Activated CD4-positive, alpha-beta T cell treated with anti-CD3 and anti-CD28 coated beads for 48 hours (primary cell): ENCODE data around the gene CLPTM1L.
"Not testable (repeated sequence)": the region's sequence is repeated elsewhere in the genome, so short reads cannot be mapped to it uniquely, and the experiment has no call there.

Experiments used
- DNase-seq: peaks from one replicate; pipeline ENCODE4 v3.0.0-alpha.2; 2020

CLPTM1L gene

DNA sequence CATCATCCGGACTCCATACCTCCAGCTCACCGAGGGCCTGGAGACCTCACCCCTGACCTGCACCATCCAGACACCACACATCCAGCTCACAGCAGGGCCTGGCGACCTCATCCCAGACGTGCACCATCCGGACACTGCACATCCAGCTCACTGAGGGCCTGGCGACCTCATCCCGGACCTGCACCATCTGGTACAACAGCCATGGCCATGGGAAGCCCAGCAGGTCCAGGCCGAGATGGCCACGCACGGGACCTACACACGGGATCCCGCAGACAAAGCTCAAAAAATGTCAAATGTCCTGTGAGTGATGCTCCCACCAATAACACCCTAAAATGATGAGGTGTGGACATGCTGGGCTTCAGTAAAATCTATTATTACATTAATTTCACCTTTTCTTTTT lies 59.8 kb downstream of the CLPTM1L start:
- no peak for DNase-seq

DNA sequence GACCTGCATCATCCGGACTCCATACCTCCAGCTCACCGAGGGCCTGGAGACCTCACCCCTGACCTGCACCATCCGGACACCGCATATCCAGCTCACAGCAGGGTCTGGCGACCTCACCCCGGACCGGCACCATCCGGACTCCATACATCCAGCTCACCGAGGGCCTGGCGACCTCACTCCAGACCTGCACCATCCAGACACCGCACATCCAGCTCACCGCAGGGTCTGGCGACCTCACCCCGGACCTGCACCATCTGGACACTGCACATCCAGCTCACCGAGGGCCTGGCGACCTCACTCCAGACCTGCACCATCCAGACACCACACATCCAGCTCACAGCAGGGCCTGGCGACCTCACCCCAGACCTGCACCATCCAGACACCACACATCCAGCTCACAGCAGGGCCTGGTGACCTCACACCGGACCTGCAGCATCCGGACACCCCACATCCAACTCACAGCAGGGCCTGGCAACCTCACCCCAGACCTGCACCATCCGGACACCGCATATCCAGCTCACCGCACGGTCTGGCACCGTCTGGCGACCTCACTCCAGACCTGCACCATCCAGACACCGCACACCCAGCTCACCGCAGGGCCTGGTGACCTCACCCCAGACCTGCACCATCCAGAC lies 60.4 kb downstream of the CLPTM1L start:
- DNase-seq: not testable (repeated sequence)

DNA sequence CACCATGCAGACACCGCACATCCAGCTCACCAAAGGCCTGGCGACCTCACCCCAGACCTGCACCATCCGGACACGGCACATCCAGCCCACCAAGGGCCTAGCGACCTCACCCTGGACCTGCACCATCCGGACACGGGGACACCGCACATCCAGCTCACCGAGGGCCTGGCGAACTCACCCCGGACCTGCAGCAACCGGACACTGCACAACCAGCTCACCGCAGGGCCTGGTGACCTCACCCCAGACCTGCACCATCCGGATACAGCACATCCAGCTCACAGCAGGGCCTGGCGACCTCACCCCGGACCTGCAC lies 61.2 kb downstream of the CLPTM1L start:
- not testable (repeated sequence) for DNase-seq

DNA sequence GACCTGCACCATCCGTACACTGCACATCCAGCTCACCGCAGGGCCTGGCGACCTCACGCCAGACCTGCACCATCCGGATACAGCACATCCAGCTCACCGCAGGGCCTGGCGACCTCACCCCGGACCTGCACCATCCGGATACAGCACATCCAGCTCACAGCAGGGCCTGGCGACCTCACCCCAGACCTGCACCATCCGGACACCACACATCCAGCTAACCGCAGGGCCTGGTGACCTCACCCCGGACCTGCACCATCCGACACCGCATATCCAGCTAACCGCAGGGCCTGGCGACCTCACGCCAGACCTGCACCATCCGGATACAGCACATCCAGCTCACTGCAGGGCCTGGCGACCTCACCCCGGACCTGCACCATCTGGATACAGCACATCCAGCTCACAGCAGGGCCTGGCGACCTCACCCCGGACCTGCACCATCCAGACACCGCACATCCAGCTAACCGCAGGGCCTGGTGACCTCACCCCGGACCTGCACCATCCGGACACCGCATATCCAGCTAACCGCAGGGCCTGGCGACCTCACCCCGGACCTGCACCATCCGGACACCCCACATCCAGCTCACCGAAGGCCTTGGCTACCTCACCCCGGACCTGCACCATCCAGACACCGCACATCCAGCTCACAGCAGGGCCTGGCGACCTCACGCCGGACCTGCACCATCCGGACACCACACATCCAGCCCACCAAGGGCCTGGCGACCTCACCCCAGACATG lies 61.7 kb downstream of the CLPTM1L start:
- not testable (repeated sequence) for DNase-seq

DNA sequence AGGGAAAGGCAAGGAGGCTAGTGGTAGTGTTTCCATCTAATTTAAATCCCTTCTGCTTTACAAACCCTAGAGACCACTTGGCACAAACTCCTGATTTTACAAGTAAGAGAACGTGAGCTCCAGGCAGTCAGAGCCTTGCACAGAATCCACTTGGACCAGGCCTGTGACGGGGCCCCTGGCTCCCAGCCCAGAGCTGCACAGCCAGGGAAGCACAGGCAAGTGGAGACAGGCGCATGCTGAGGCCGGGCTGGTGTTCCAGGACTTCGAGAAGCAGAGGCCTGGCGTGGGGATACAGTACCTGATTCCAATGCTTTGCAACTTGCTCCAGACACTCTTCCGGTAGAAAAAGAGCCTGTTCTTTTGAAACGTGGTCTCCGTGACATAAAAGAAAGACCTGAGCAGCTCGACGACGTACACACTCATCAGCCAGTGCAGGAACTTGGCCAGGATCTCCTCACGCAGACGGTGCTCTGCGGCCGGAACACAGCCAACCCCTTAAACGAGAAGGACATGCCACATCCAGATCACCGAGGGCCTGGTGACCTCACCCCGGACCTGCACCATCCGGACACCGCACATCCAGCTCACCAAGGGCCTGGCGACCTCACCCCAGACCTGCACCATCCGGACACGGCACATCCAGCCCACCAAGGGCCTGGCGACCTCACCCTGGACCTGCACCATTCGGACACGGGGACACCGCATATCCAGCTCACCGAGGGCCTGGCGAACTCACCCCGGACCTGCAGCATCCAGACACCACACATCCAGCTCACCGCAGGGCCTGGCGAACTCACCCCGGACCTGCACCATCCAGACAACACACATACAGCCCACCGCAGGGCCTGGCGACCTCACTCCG lies 62.5 kb downstream of the CLPTM1L start:
- no peak for DNase-seq

DNA sequence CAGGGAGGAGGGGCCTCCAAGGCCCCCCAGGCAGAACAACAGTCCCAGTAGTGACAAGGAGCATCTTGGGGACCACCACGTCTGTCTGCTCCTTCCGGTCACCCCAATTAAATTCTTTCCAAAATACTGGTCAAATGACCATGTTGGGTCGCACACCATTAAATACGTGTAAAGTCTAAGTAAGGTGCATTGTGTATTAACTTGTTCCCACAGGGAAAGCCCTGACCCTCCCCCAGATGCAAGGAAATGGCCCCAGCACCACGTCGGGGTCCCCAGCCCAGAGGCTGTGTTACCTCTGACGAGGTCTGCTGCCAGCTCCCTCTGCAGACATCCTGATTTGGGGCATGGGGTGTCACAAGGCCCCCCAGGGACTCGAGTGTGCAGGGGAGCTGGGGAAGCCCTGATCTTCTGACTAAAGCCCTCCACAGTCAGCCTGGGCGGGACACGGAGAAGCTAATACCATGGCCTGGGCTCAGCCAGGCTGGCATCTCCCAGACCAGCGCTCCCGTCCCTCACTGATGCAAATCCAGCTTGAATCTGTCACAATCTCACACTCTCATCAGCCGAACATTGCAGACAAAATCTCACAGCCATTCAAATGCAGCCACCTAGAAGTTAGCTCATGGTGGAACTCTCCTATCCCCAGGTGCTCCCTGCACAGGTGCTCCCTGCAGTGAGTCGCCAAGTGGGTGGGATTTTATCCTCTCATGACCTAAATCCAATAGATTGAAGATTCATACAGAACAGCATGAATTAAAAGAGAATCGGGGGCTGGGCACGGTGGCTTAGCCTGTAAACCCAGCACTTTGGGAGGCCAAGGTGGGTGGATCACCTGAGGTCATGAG lies 63.6 kb downstream of the CLPTM1L start:
- no peak for DNase-seq

DNA sequence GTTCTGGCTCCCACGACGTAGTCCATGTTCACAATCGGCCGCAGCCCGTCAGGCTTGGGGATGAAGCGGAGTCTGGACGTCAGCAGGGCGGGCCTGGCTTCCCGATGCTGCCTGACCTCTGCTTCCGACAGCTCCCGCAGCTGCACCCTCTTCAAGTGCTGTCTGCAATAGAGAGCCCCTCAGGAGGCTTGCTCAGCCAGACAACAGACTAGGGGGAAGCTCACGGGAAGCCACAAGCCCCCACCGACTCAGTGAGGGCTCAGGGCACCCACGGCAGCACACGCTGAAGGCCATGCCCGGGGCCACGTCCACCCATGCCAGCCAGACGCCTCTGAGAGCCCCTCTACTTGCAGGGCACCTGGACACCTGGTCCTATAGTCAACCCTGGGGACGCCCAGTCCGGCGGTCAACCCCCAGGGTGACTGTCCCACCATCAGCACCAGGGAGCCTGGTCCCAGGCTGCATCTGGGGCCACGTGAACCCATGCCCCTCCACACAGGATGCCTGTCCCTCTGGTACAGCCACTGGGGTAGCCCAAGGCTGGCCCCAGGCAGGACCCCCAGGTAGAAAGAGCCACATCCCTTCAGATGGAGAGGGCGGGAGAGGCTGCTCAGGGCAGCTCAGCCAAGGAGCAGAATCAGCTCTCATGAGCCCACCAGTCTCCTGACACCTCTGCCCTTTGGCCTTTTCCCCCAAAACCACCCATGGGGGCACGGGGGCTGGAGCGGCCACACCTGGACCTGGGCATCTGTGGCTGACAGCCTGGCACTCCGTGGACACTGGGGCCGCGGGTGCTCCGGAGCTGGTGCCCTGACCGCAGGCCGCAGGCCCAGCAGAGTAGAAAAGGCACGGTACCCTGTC lies 64.5 kb downstream of the CLPTM1L start:
- DNase-seq: no peak

DNA sequence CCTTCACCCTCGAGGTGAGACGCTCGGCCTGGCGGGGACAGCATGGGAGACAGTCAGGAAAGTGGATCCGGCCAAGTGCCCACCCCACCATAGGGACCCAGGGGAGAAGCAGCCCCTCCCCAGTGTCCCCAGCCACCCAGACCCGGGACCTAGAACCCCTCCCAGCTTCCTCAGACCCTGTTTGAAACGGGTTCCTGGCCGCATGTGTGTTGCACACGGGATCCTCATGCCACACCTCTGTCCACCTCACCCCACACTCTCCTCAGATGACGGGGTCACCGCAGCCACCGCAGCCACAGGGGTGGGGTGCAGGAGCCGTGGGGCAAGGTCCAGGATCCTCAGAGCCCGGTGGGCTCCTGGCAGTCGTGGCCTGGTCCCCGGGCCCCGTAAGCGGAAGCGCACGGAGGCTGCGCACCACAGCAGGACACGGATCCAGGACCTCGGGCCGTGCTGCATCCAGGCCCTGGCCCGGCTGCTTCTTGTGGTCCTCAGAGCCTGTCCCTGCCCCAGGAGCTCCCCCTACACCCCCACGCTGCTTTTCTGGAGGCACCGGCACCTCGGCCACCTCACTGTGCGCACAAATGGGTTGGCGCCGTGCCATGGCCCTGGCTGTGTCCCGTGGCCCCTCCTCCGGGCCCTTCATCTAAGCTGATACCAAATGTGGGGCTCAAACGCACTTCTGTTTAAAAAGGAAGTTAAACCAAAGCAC lies 65.3 kb downstream of the CLPTM1L start:
- no peak for DNase-seq

DNA sequence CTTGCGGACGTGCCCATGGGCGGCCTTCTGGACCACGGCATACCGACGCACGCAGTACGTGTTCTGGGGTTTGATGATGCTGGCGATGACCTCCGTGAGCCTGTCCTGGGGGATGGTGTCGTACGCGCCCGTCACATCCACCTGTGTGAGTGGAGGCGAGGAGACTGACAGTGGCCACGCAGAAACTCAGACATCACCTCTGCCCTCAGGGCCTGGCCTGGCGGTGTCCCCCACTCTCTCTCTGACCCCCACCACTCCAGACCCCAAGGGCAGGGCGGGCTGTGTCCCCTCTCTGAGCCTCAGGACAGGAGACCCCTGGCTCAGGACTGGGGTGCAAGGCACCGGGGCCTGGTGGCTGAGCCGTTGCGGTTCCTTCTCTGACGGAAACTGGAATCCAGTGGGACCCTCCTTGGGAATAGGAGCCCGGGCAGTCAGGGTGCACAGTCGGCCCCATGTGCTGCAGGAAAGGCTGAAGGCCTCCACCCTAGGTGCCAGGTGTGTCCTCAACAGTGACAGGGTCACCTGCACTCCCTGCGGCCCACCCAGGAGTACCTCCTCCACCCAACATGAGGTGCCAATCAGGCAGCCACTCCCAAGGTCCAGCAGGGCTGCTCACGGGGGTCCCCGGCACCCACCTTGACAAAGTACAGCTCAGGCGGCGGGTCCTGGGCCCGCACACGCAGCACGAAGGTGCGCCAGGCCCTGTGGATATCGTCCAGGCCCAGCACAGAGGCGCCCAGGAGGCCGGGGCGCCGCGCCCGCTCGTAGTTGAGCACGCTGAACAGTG lies 66.0 kb downstream of the CLPTM1L start:
- DNase-seq: no peak

DNA sequence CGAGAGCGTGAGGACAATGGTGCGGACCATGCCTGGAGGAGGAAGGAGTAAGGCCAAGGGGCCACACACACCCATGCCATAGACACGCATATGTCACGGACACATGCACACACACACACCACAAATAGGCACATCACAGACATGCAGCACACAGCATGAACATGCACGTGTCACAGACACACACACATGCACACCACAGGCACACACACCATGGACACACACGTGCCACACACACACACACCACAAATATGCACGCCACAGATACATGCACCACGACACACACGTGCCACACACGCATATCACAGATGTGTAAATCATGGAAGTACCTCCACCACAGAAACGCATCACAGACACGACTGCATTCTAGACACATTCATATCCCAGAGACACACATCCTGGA lies 66.7 kb downstream of the CLPTM1L start:
- no peak for DNase-seq

DNA sequence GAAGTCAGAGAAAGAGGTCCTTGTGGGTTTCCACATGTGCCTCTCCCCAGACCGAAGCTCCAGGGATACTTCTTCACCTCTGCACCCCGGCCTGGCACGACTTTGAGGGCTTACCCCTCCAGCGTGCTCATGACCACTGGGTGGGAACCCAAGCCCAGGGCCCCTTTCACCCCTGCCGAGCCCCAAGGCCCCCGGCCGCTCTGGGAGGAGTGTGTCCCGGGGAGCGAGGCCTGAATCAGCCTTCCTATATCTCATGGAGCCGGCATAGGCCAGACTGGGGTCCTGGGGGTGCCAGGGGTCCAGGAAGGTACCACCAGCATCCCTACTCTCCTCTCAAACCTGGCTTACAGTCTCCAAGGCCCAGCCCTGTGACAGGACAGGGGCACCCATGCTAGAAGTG lies 67.1 kb downstream of the CLPTM1L start:
- no peak for DNase-seq

DNA sequence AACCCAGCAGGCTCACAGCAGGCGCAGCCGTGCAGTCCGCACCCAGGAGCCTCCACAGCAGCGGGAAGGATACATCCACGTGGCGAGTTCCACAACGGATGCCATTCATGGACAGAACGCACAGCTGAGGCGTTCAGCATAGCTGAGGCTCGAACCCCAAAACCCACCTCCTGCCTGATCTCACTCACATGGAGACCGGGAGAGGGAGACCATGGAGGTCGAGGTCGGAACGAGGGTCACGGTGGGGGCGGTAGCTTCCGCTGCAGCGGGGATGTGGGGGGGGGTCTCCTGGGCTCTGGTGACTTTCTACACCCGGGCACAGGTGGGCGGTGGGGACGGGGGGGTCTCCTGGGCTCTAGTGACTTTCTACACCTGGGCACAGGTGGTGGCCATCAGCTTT lies 67.6 kb downstream of the CLPTM1L start:
- DNase-seq: no peak

DNA sequence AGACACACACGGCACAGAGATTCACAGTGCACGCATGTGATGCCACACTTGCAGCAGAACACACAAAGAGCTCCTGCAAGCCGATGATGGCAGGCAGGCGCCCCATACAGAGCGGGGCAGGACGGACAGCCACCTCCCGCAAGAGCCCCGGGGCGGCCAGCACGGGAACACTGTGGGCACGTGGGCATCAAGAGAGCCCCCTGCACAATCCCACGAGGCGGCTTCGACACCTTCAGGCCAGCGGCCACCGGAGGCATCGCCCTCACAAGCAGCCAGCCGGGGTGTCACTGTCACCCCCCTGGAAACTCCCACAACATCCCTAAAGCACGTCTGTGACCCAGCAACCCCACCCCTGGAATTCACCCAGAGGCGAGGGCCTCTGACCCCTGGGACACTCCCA lies 68.0 kb downstream of the CLPTM1L start:
- DNase-seq: no peak

DNA sequence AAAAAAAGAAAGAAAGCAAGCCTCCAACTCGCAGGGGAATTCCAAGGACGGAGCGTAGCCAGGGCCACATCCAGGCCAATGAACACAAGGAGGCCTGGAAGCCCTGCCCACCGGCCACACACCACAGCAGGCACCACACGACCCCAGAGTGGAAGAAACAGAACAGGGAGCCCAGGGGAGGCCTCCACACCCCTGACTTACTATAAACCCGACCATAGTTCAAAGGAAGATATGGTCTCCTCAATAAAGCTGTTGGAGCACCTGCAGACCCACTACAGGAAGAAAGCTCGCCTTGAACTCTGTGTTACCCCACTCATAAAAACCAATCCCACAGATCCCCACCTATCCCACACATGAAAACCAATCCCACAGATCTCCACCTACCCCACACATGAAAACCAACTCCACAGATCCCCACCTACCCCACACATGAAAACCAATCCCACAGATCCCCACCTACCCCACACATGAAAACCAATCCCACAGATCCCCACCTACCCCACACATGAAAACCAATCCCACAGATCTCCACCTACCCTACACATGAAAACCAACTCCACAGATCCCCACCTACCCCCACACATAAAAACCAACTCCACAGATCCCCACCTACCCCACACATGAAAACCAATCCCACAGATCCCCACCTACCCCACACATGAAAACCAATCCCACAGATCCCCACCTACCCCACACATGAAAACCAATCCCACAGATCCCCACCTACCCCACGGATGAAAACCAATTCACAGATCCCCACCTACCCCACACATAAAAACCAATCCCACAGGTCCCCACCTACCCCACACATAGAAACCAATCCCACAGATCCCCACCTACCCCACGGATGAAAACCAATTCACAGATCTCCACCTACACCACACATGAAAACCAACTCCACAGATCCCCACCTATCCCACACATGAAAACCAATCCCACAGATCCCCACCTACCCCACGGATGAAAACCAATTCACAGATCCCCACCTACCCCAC lies 69.2 kb downstream of the CLPTM1L start:
- not testable (repeated sequence) for DNase-seq

DNA sequence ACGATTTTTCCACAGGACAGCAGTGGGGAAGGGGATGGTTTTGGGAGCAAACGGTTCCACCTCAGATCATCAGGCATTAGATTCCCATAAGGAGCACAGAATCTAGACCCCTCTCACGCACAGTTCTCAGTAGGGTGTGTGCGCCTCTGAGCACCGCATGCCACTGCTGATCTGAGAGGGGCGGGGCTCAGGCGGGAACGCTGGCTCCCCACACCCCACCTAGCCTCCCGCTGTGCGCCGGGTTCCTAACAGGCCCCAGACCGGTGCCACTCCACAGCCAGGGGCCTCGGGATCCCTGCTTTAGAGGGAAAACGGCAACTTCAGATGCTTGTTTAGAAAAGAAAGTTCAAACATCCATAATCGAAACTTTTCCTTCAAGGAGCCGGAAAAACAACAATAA lies 70.4 kb downstream of the CLPTM1L start:
- DNase-seq: no peak

DNA sequence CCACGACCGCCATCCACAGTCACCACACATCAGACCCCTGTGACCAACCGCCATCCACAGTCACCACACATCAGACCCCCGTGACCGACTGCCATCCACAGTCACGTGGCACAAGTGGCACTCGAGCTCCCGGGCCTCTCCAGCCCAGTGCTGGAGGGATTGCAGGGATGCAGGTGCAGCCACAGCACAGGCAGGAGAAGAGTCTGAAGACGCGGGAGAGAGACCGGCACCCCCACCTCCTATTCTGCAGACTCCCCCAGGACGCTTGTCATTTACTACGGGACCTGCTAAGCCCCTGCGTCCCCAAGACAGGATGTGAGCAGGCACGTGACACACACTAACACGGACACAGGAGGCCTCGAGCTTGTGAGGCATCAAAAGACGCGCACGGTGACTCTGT lies 71.2 kb downstream of the CLPTM1L start:
- no peak for DNase-seq

DNA sequence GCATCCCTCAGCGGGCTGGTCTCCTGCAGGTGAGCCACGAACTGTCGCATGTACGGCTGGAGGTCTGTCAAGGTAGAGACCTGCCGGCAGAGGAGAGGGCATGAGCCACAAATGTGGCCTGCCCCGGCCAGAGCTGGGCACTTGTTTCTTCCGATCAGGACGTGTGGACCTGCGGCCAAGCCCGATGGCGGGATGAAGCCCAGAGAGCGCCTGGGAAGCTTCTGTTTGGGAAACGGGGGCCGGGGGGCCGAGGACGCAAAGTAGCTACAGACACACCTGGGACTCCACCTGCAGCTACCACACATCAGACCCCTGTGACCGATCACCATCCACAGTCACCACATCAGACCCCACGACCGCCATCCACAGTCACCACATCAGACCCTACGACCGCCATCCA lies 72.7 kb downstream of the CLPTM1L start:
- DNase-seq: no peak

DNA sequence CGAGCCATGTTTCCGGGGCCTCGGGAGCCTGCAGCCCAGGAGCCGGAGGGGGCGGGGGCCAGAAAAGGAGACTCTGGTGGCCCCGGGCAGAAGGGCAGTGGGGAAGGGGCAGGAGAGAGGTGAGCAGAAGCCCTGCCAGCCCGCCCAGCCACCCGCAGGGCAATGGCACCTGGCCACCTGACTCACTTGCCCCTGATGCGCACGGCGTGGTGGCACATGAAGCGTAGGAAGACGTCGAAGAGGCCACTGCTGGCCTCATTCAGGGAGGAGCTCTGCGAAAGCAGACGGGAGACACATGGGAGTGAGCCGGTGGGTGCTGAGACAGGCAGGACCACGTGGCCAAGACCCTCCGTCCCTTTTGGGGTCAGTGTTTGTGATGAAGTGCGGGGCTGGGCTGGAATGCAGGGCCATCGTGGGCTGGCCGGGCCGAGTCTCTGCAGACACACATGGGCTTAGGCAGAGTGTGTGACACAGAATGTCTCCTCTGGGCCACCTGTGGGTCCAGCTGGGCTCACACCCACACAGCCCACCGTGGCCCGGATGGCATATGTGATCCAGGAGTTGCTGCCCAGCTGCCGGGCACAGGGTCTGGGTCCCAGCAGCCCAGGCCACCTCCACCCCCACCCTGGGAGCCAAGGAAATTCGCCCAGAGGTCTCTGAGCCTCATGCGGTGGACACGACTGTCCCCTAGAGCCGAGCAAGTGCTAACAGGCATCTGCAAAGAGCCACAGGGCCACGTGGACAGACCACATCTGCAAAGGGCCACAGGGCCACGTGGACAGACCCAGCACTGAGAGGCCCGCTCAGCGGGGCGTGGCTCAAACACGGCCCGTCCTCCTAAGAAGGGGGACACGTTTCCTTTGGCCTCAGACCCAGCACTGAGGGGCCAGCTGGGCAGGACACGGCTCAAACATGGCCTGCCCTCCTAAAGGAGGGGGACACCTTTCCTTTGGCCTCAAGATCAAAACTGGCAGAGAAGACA lies 73.7 kb downstream of the CLPTM1L start:
- no peak for DNase-seq
